Neural progenitor cell (in vitro differentiated cells): Measurements from ENCODE around the gene AQP12B. TPM values are rescaled to one million over a fixed set of nuclear protein-coding genes. Genes with fewer than 3 reads are reported as not detected.

Experiments
- DNase-seq: peaks from one replicate; pipeline ENCODE4 v3.0.0-alpha.2; 2016; ENCODE audit warnings: low spot score
- H2AFZ ChIP-seq: fragments of 200-600 bp; sonication (generic); replicated peaks from 2 replicates; pipeline ENCODE4 v1.6.1; 2016; ENCODE audit warnings: antibody characterized with exemption
- H3F3A ChIP-seq: fragments of 200-600 bp; sonication (generic); 2 replicates; pipeline ENCODE4 v1.6.1; 2016; ENCODE audit warnings: antibody characterized with exemption, low read depth
- H3K27ac ChIP-seq: fragments of 200-600 bp; sonication (generic); 2 replicates; pipeline ENCODE4 v1.5.1; 2016; ENCODE audit warnings: mild to moderate bottlenecking
- H3K27me3 ChIP-seq: fragments of 200-600 bp; sonication (generic); 2 replicates; pipeline ENCODE4 v1.6.1; 2016; ENCODE audit warnings: mild to moderate bottlenecking, moderate library complexity
- H3K36me3 ChIP-seq: fragments of 200-600 bp; sonication (generic); 2 replicates; pipeline ENCODE4 v1.5.1; 2016
- H3K4me1 ChIP-seq: fragments of 200-600 bp; sonication (generic); 2 replicates; pipeline ENCODE4 v1.6.1; 2016; ENCODE audit warnings: mixed run types
- H3K4me2 ChIP-seq: fragments of 200-600 bp; sonication (generic); 2 replicates; pipeline ENCODE4 v1.6.1; 2016
- H3K4me3 ChIP-seq: fragments of 200-600 bp; sonication (generic); 2 replicates; pipeline ENCODE4 v1.5.1; 2016
- H3K79me2 ChIP-seq: fragments of 200-600 bp; sonication (generic); 2 replicates; pipeline ENCODE4 v1.6.1; 2016; ENCODE audit warnings: low read depth
- H3K9ac ChIP-seq: fragments of 200-600 bp; sonication (generic); 2 replicates; pipeline ENCODE4 v1.6.1; 2016
- H3K9me3 ChIP-seq: fragments of 200-600 bp; sonication (generic); 2 replicates; pipeline ENCODE4 v1.5.1; 2016; ENCODE audit warnings: low read depth
- H4K20me1 ChIP-seq: fragments of 200-600 bp; sonication (generic); 2 replicates; pipeline ENCODE4 v1.6.1; 2016; ENCODE audit warnings: low read depth
- H3K27ac Mint-ChIP-seq: 3 replicates; pipeline ENCODE4 v1.8.0; 2021; ENCODE audit warnings: mixed read lengths
- H3K27me3 Mint-ChIP-seq: 2 replicates; pipeline ENCODE4 v1.8.0; 2022; ENCODE audit warnings: low read depth, mild to moderate bottlenecking, inconsistent platforms, moderate library complexity, mixed read lengths; ENCODE audit not compliant: insufficient read depth
- H3K36me3 Mint-ChIP-seq: 3 replicates; pipeline ENCODE4 v1.8.0; 2021; ENCODE audit warnings: mixed read lengths
- H3K4me1 Mint-ChIP-seq: 3 replicates; pipeline ENCODE4 v1.8.0; 2021; ENCODE audit warnings: mixed read lengths
- H3K4me3 Mint-ChIP-seq: 3 replicates; pipeline ENCODE4 v1.8.0; 2021; ENCODE audit warnings: mild to moderate bottlenecking, moderate library complexity, mixed read lengths
- H3K9me3 Mint-ChIP-seq: 3 replicates; pipeline ENCODE4 v1.8.0; 2020; ENCODE audit warnings: mixed read lengths
- CTCF ChIP-seq: fragments of 200-600 bp; sonication (generic); IDR thresholded peaks from 2 replicates; pipeline ENCODE4 v1.5.1; 2017; ENCODE audit warnings: antibody characterized with exemption, mild to moderate bottlenecking
- EZH2 ChIP-seq: fragments of 200-600 bp; sonication (generic); IDR thresholded peaks from 2 replicates; pipeline ENCODE4 v1.6.1; 2017; ENCODE audit warnings: antibody characterized with exemption, mild to moderate bottlenecking, moderate library complexity
- EZH2phosphoT487 ChIP-seq: fragments of 200-600 bp; sonication (generic); IDR thresholded peaks from 2 replicates; pipeline ENCODE4 v1.6.1; 2017; ENCODE audit warnings: antibody characterized with exemption
- total RNA-seq: library from RNA; depleted of rRNA; stranded (reverse); fragments of >200 nt; gene quantifications from 2 replicates; pipeline ENCODE4 v1.2.3, GENCODE V29; 2015; ENCODE audit warnings: low replicate concordance

AQP12B gene
- total RNA-seq, 1 donor from 2014 or later = not detected

- Histone ChIP-seq H3K36me3 (no peaks in the 10 kb centered on the region), H3F3A (no peaks in the 10 kb centered on the region), H3K27ac (no peak overlapping the region), H4K20me1 (no peaks in the 10 kb centered on the region), H3K4me1 (peaks cover 3% of the 10 kb centered on the region), H3K4me2 (no peak overlapping the region), H2AFZ (no peak overlapping the region), H3K9me3 (no peaks in the 10 kb centered on the region), H3K27me3 (no peaks in the 10 kb centered on the region), H3K4me3 (no peak overlapping the region), H3K9ac (no peak overlapping the region), H3K79me2 (no peaks in the 10 kb centered on the region)
- peaks cover 7% of the 10 kb centered on the region for H3K4me1 Mint-ChIP-seq
- no peaks in the 10 kb centered on the region for H3K36me3 Mint-ChIP-seq
- H3K9me3 Mint-ChIP-seq = no peaks in the 10 kb centered on the region
- no peak overlapping the region for H3K4me3 Mint-ChIP-seq
- no peak for TF ChIP-seq EZH2
- TF ChIP-seq CTCF = no peak
- TF ChIP-seq EZH2phosphoT487 = no peak
- DNase-seq = no peak
- peak overlapping the region; percentile 35 for H3K27ac Mint-ChIP-seq
- peaks cover 5% of the 10 kb centered on the region for H3K27me3 Mint-ChIP-seq
Observed at GRCh38 chr2:240705204-240705791, 22.6 kb upstream of the AQP12B start.

GRCh38 chr2:240704651-240705050, 22.0 kb upstream of the AQP12B start:
- no peak overlapping the region for H3K9ac ChIP-seq
- DNase-seq = no peak
- H3K36me3 ChIP-seq = no peaks in the 10 kb centered on the region
- H3K4me3 ChIP-seq = no peak overlapping the region
- no peak overlapping the region for H2AFZ ChIP-seq
- H3K27me3 ChIP-seq = no peaks in the 10 kb centered on the region
- no peak overlapping the region for H3K4me2 ChIP-seq
- Mint-ChIP-seq H3K9me3 (no peaks in the 10 kb centered on the region), H3K27ac (no peak overlapping the region), H3K4me3 (no peak overlapping the region), H3K36me3 (no peaks in the 10 kb centered on the region), H3K27me3 (peaks cover 5% of the 10 kb centered on the region), H3K4me1 (peaks cover 7% of the 10 kb centered on the region)
- H4K20me1 ChIP-seq = no peaks in the 10 kb centered on the region
- no peaks in the 10 kb centered on the region for H3F3A ChIP-seq
- TF ChIP-seq CTCF = no peak
- TF ChIP-seq EZH2 = no peak
- TF ChIP-seq EZH2phosphoT487 = no peak
- H3K4me1 ChIP-seq = peaks cover 3% of the 10 kb centered on the region
- H3K27ac ChIP-seq = no peak overlapping the region
- no peaks in the 10 kb centered on the region for H3K79me2 ChIP-seq
- no peaks in the 10 kb centered on the region for H3K9me3 ChIP-seq

GRCh38 chr2:240703417-240704341, 21.0 kb upstream of the AQP12B start:
- H3K36me3 ChIP-seq = no peaks in the 10 kb centered on the region
- H3K4me1 ChIP-seq = peaks cover 3% of the 10 kb centered on the region
- H3K4me2 ChIP-seq = no peak overlapping the region
- peaks cover 5% of the 10 kb centered on the region for H3K27me3 Mint-ChIP-seq
- no peak overlapping the region for H3K4me3 Mint-ChIP-seq
- no peak for TF ChIP-seq EZH2phosphoT487
- no peak for TF ChIP-seq EZH2
- no peak for TF ChIP-seq CTCF
- H2AFZ ChIP-seq = no peak overlapping the region
- peaks cover 7% of the 10 kb centered on the region for H3K4me1 Mint-ChIP-seq
- no peaks in the 10 kb centered on the region for H3K79me2 ChIP-seq
- no peaks in the 10 kb centered on the region for H3K9me3 ChIP-seq
- H3K9me3 Mint-ChIP-seq = no peaks in the 10 kb centered on the region
- H3K36me3 Mint-ChIP-seq = no peaks in the 10 kb centered on the region
- no peaks in the 10 kb centered on the region for H3F3A ChIP-seq
- H3K27ac Mint-ChIP-seq = peak overlapping the region; percentile 74
- H3K27me3 ChIP-seq = no peaks in the 10 kb centered on the region
- no peak for DNase-seq
- H3K27ac ChIP-seq = no peak overlapping the region
- no peaks in the 10 kb centered on the region for H4K20me1 ChIP-seq
- H3K9ac ChIP-seq = no peak overlapping the region
- H3K4me3 ChIP-seq = no peak overlapping the region
